ENCODE data around the gene PTPRN2. TPM values are rescaled to one million over a fixed set of nuclear protein-coding genes. Genes with fewer than 3 reads are reported as not detected.

The PTPRN2 gene
- total RNA-seq, 1 donor from 2014 or later = 15.4 TPM

GRCh38 chr7:157952050-157952667 lies 635.5 kb downstream of the PTPRN2 start:
- H3K4me3 Mint-ChIP-seq = no peak overlapping the region
- TF ChIP-seq, protein P1, sequence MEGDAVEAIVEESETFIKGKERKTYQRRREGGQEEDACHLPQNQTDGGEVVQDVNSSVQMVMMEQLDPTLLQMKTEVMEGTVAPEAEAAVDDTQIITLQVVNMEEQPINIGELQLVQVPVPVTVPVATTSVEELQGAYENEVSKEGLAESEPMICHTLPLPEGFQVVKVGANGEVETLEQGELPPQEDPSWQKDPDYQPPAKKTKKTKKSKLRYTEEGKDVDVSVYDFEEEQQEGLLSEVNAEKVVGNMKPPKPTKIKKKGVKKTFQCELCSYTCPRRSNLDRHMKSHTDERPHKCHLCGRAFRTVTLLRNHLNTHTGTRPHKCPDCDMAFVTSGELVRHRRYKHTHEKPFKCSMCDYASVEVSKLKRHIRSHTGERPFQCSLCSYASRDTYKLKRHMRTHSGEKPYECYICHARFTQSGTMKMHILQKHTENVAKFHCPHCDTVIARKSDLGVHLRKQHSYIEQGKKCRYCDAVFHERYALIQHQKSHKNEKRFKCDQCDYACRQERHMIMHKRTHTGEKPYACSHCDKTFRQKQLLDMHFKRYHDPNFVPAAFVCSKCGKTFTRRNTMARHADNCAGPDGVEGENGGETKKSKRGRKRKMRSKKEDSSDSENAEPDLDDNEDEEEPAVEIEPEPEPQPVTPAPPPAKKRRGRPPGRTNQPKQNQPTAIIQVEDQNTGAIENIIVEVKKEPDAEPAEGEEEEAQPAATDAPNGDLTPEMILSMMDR (conservative IDR thresholded peaks at IDR 0.05) = no peak
- no peaks in the 10 kb centered on the region for H3K36me3 Mint-ChIP-seq
- no peak overlapping the region for H3K27ac Mint-ChIP-seq
- peak; percentile 67 for DNase-seq (ENCODE audit: extremely low spot score, unreplicated experiment)
- peaks cover 13% of the 10 kb centered on the region for H3K27me3 Mint-ChIP-seq
- H3K4me1 Mint-ChIP-seq (ENCODE audit: unreplicated experiment) = no peaks in the 10 kb centered on the region
- H3K9me3 Mint-ChIP-seq = peaks cover 9% of the 10 kb centered on the region

GRCh38 chr7:157951300-157952049 lies 636.1 kb downstream of the PTPRN2 start:
- peaks cover 9% of the 10 kb centered on the region for H3K9me3 Mint-ChIP-seq
- no peak overlapping the region for H3K27ac Mint-ChIP-seq
- no peaks in the 10 kb centered on the region for H3K4me1 Mint-ChIP-seq (ENCODE audit: unreplicated experiment)
- TF ChIP-seq, protein P1 (conservative IDR thresholded peaks at IDR 0.05) = no peak
- H3K4me3 Mint-ChIP-seq = no peak overlapping the region
- H3K36me3 Mint-ChIP-seq = no peaks in the 10 kb centered on the region
- peak; percentile 49 for DNase-seq (ENCODE audit: extremely low spot score, unreplicated experiment)
- peaks cover 13% of the 10 kb centered on the region for H3K27me3 Mint-ChIP-seq

DNA sequence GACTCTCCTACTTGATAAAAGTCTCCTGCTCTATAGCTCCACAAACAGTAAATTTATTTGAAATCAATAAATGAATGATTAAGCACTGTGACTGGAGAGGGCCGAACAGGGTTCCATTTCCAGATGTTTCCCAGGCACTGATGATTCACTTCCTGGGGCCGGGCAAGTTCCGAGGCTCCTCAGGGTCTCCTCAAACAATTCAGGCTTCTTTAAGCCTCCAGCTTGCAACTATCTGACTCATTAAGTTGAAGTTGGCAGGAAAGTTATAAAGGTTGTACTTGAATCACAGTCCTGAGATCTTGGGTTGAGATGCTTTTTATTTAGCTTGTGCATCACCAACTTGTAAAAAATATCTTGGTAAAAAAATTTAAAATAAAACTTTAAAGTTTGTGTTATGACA lies 637.9 kb downstream of the PTPRN2 start:
- H3K4me1 Mint-ChIP-seq (ENCODE audit: unreplicated experiment) = no peaks in the 10 kb centered on the region
- no peaks in the 10 kb centered on the region for H3K36me3 Mint-ChIP-seq
- no peak overlapping the region for H3K4me3 Mint-ChIP-seq
- TF ChIP-seq, protein P1 (conservative IDR thresholded peaks at IDR 0.05) = no peak
- H3K27ac Mint-ChIP-seq = no peak overlapping the region
- H3K27me3 Mint-ChIP-seq = peaks cover 4% of the 10 kb centered on the region
- DNase-seq (ENCODE audit: extremely low spot score, unreplicated experiment) = no peak
- H3K9me3 Mint-ChIP-seq = peaks cover 9% of the 10 kb centered on the region

DNA sequence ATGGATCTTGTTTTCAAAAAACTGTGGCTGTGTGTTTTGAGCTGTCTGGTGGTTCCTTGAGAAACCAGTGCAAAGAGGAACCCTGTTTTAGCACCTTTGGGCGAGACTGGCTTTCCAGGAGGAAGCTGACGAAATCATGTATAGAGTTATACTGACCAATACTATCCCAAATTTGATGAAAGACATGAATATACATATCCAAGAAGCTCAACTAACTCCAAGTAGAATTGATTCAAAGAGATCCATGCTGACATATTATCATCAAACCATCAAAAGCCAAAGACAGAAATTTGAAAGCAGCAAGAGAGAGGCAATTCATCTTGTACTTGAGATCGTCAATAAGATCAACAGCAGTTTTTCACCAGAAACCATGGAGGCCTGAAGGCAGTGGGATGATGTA lies 640.1 kb downstream of the PTPRN2 start:
- H3K27ac Mint-ChIP-seq = no peak overlapping the region
- TF ChIP-seq, protein P1 (conservative IDR thresholded peaks at IDR 0.05) = no peak
- no peaks in the 10 kb centered on the region for H3K4me1 Mint-ChIP-seq (ENCODE audit: unreplicated experiment)
- H3K4me3 Mint-ChIP-seq = no peak overlapping the region
- DNase-seq (ENCODE audit: extremely low spot score, unreplicated experiment) = no peak
- no peaks in the 10 kb centered on the region for H3K36me3 Mint-ChIP-seq
- no peaks in the 10 kb centered on the region for H3K27me3 Mint-ChIP-seq
- H3K9me3 Mint-ChIP-seq = peaks cover 9% of the 10 kb centered on the region

DNA sequence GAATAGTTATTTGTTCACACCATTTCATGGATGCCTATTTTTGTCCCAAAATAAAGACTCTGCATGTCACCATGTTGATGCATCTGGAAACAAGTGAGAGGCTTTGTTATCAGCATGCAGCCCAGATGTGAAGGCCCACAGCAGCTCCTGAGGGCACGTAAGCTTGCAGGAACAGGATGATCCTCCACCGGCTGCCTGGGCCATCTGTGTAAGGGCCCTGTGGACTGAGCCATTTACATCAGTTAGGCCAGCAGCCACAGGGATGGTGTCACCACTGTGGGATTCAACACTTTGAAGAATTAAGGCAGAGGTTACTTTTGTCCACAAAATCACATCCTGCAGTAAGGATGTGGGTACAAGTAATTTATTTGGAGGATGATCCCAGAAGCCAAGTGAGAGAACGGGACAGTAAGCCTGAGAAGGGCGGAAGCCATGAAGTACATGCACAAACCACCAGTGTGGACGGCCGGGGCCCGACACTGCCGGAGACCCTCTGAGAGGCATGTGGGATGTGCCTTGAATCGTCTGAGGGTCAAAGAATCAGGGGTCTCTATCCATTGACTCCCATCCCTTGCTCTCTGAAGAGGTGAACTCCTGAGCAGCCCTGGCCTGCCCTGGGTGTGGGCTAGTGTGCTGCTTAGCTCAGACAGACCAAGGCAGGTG lies 641.1 kb downstream of the PTPRN2 start:
- Mint-ChIP-seq H3K9me3 (peaks cover 9% of the 10 kb centered on the region), H3K36me3 (no peaks in the 10 kb centered on the region), H3K27me3 (no peaks in the 10 kb centered on the region), H3K27ac (no peak overlapping the region), H3K4me3 (no peak overlapping the region), H3K4me1 (ENCODE audit: unreplicated experiment) (no peaks in the 10 kb centered on the region)
- no peak for DNase-seq (ENCODE audit: extremely low spot score, unreplicated experiment)
- TF ChIP-seq, protein P1 (conservative IDR thresholded peaks at IDR 0.05) = no peak

Data from type B pancreatic cell (in vitro differentiated cells).